ENCODE measurements around the gene CRELD1. TPM values are rescaled to one million over a fixed set of nuclear protein-coding genes. Genes with fewer than 3 reads are reported as not detected.

CRELD1 gene
- total and polyA plus RNA-seq, 2 of the 13 experiments (the other 11 are each of a cell fraction or from before 2014, with no cell fraction given): 27.1 to 61.9 TPM

GRCh38 chr3:9947025-9947995 lies 13.7 kb downstream of the CRELD1 start (continued):
- TF ChIP-seq NFYB (CRISPR knock-in tag; IDR thresholded peaks at IDR 0.05) (peak; percentile 32; the same call in 1 of the 2 replicates), BCL6 (CRISPR knock-in tag; IDR thresholded peaks at IDR 0.05) (no peak), ARNT2 (CRISPR knock-in tag; IDR thresholded peaks at IDR 0.05; ENCODE audit: low read depth) (peak; percentile 60; the same call in 1 of the 2 replicates), NCOA2 (CRISPR knock-in tag; IDR thresholded peaks at IDR 0.05) (0 out of 2 replicates have a peak, but pooled peaks have one; percentile 18), NFATC3 (CRISPR knock-in tag; IDR thresholded peaks at IDR 0.05) (peak; percentile 84; the same call in 1 of the 2 replicates), ZNF572 (CRISPR knock-in tag; IDR thresholded peaks at IDR 0.05) (0 out of 2 replicates have a peak, but pooled peaks have one; percentile 37), GMEB1 (CRISPR knock-in tag; IDR thresholded peaks at IDR 0.05; ENCODE audit: borderline replicate concordance) (peak; percentile 73), ZSCAN31 (CRISPR knock-in tag; IDR thresholded peaks at IDR 0.05; ENCODE audit: low read depth) (peak; percentile 47; the same call in 1 of the 2 replicates), ZNF564 (CRISPR knock-in tag; IDR thresholded peaks at IDR 0.05) (peak; percentile 77; the same call in 1 of the 2 replicates), ZMYM4 (CRISPR knock-in tag; IDR thresholded peaks at IDR 0.05) (peak; percentile 59), DBP (CRISPR knock-in tag; IDR thresholded peaks at IDR 0.05; ENCODE audit: not compliant biosample characterization) (peak; percentile 69), KDM5B (CRISPR knock-in tag; IDR thresholded peaks at IDR 0.05; ENCODE audit: borderline replicate concordance) (peak; percentile 86), ZNF546 (CRISPR knock-in tag; conservative IDR thresholded peaks at IDR 0.05) (peak; percentile 70; the same call in 1 of the 2 replicates), ZNF317 (CRISPR knock-in tag; IDR thresholded peaks at IDR 0.05) (peak; percentile 67; the same call in 1 of the 2 replicates), GATAD1 (CRISPR knock-in tag; IDR thresholded peaks at IDR 0.05) (peak; percentile 80), ZNF777 (CRISPR knock-in tag; IDR thresholded peaks at IDR 0.05) (peak; percentile 83), PRDM10 (CRISPR knock-in tag; IDR thresholded peaks at IDR 0.05; ENCODE audit: low read depth) (peak; percentile 59; the same call in 1 of the 2 replicates), ZNF781 (CRISPR knock-in tag; IDR thresholded peaks at IDR 0.05; ENCODE audit: borderline replicate concordance, not compliant biosample characterization) (peak; percentile 56), ZNF18 (CRISPR knock-in tag; IDR thresholded peaks at IDR 0.05; ENCODE audit: insufficient replicate concordance) (no peak), ZNF253 (CRISPR knock-in tag; IDR thresholded peaks at IDR 0.05; ENCODE audit: borderline replicate concordance) (peak; percentile 80; the same call in 1 of the 2 replicates)
